K562 (cell line): ENCODE data around the gene PACSIN3.
A peak's percentile ranks its signal among the peaks of the same experiment; 100 is the strongest.

Experiments used
- NR1H2 ChIP-seq: sonication (generic); formaldehyde crosslinking; IDR thresholded peaks from 2 replicates; pipeline ENCODE4 v1.4.0; 2020; ENCODE audit warnings: mild to moderate bottlenecking, missing genetic modification reagents
- SIN3A ChIP-seq, 2 experiments: fragments of 150-350 bp in 1 of 2; IDR thresholded peaks; 2 replicates each; pipeline ENCODE4 v1.6.1; 2011 to 2016; ENCODE audit warnings: borderline replicate concordance in 2 of 2, low read depth in 2 of 2, low read length in 2 of 2, mild to moderate bottlenecking in 2 of 2, moderate library complexity in 2 of 2; ENCODE audit not compliant: control insufficient read depth in 1 of 2
- SRSF9 ChIP-seq: fragments of 200-400 bp; formaldehyde crosslinking; IDR thresholded peaks from 2 replicates; pipeline ENCODE4 v1.6.1; 2017; ENCODE audit warnings: low read depth, low read length, borderline replicate concordance
- TAF1 ChIP-seq: IDR thresholded peaks from 2 replicates; pipeline ENCODE4 v1.6.1; 2011; ENCODE audit warnings: mild to moderate bottlenecking, low read length, moderate library complexity; ENCODE audit not compliant: insufficient read depth, control insufficient read depth, severe bottlenecking; ENCODE audit errors: extremely low read depth
- TF ChIP-seq, protein P1 (sequence below): sonication (generic); formaldehyde crosslinking; IDR thresholded peaks from 2 replicates; pipeline ENCODE4 v1.8.0; 2022; ENCODE audit warnings: missing genetic modification reagents, mild to moderate bottlenecking, borderline replicate concordance
- TF ChIP-seq, protein P2 (sequence below), 3 experiments: IDR thresholded peaks in 2 of 3; conservative IDR thresholded peaks in 1 of 3; 2 replicates each; pipeline ENCODE4 v1.5.1; 2011 to 2012; ENCODE audit warnings: low read length in 3 of 3, mild to moderate bottlenecking in 3 of 3, control low read depth in 2 of 3, improper control_type of control experiment in 1 of 3, inconsistent platforms in 1 of 3, low read depth in 1 of 3, mixed read lengths in 1 of 3, moderate library complexity in 1 of 3; ENCODE audit not compliant: insufficient read depth in 2 of 3

DNA sequence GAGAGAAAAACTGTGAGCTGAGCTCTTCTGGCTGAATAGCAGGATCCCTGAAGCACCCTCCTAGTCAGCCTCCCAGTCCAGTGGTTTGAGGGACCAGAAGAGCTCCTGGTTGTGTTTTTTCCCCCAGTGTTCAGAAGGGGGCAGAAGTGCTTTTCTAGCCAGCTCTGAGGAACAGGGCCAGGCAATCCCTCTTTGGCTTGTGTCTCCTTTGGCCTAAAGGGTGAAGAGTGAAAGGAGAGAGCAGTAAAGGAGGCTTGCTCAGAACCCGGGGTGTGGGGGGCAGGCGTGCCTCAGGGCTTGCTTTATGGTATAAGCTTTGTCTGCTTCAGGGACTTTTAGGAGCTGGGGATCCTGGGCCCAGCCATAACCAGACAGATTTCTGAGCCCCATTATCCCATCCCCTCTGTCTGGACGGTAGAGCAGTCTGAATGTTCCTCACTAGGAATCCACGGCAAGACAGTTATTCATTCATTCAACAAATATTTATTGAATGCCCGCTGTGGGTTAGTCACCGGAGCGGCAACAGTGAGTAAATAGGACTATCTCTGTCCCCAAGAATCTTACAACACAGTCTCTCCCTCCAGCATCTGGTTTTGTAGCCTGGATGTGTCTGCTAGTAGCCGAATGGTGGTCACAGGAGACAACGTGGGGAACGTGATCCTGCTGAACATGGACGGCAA is 47.9 kb upstream of the PACSIN3 start:
- TF ChIP-seq TAF1 (no peak), SIN3A (IDR thresholded peaks at IDR 0.05; ENCODE audit: borderline replicate concordance in 2 of 2, control insufficient read depth in 1 of 2, low read depth in 2 of 2, low read length in 2 of 2) (no peak), NR1H2 (CRISPR knock-in tag) (no peak), SRSF9 (no peak)
- TF ChIP-seq, protein P1, sequence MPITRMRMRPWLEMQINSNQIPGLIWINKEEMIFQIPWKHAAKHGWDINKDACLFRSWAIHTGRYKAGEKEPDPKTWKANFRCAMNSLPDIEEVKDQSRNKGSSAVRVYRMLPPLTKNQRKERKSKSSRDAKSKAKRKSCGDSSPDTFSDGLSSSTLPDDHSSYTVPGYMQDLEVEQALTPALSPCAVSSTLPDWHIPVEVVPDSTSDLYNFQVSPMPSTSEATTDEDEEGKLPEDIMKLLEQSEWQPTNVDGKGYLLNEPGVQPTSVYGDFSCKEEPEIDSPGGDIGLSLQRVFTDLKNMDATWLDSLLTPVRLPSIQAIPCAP (CRISPR knock-in tag) = no peak
- TF ChIP-seq, protein P2, sequence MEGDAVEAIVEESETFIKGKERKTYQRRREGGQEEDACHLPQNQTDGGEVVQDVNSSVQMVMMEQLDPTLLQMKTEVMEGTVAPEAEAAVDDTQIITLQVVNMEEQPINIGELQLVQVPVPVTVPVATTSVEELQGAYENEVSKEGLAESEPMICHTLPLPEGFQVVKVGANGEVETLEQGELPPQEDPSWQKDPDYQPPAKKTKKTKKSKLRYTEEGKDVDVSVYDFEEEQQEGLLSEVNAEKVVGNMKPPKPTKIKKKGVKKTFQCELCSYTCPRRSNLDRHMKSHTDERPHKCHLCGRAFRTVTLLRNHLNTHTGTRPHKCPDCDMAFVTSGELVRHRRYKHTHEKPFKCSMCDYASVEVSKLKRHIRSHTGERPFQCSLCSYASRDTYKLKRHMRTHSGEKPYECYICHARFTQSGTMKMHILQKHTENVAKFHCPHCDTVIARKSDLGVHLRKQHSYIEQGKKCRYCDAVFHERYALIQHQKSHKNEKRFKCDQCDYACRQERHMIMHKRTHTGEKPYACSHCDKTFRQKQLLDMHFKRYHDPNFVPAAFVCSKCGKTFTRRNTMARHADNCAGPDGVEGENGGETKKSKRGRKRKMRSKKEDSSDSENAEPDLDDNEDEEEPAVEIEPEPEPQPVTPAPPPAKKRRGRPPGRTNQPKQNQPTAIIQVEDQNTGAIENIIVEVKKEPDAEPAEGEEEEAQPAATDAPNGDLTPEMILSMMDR (IDR thresholded peaks at IDR 0.05 in 2 of 3, conservative IDR thresholded peaks at IDR 0.05 in 1 of 3; ENCODE audit: insufficient read depth in 2 of 3, low read depth in 1 of 3, low read length in 3 of 3) = peak; percentile 44 to 65 (median 64)
